ENCODE results near the gene CIPC.

The CIPC gene

DNA sequence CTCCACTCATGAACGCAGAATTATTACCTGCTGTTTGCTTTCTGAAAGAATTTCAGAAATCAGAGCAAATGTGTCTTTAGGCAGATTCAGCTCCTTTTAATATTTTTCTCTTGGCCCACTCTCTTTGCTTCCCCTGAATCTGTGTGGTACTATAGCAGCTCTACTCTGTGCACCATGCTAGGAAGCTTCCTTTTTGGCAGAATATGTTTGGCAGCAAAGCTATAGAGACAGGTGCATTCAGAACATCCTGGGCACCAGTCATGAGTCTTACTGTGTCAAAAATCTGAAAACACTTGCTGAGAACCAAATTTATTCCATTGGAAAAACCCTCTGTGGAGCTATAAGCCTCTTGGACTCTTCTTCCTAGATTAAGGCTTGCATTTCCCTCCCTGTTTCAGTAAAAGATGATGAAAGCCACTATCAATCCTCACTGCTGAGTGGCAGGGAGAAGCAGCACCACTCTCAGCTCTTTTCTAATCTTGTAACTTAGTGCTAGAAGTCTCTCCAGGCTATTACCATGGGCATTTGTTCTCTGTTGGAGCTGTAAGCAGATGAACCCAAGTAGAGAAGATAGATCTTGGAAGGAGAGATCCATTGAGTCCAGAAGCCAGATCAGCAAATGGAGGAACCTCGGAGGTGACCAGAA is 18.2 kb downstream of the CIPC start:
- Histone ChIP-seq H3K9me3 (ENCODE audit: control insufficient read depth, insufficient read depth, low read length) (no peaks in the 10 kb centered on the region), H3K9ac (ENCODE audit: low read depth, low read length) (no peak overlapping the region), H3K36me3 (ENCODE audit: control insufficient read depth, insufficient read depth, low read length) (peaks cover 65% of the 10 kb centered on the region), H3K27ac (ENCODE audit: low read depth, low read length) (no peak overlapping the region), H3K4me1 (ENCODE audit: control insufficient read depth, insufficient read depth, low read length) (peaks cover 19% of the 10 kb centered on the region), H3K4me3 (ENCODE audit: low read depth, low read length) (no peak overlapping the region), H3K27me3 (ENCODE audit: control insufficient read depth, insufficient read depth, low read length) (no peaks in the 10 kb centered on the region)

- H3K36me3 ChIP-seq (ENCODE audit: control insufficient read depth, insufficient read depth, low read length): peaks cover 32% of the 10 kb centered on the region
- H3K27ac ChIP-seq (ENCODE audit: low read depth, low read length): no peak overlapping the region
- no peaks in the 10 kb centered on the region for H3K9me3 ChIP-seq (ENCODE audit: control insufficient read depth, insufficient read depth, low read length)
- peaks cover 24% of the 10 kb centered on the region for H3K4me1 ChIP-seq (ENCODE audit: control insufficient read depth, insufficient read depth, low read length)
- no peaks in the 10 kb centered on the region for H3K27me3 ChIP-seq (ENCODE audit: control insufficient read depth, insufficient read depth, low read length)
- no peak overlapping the region for H3K9ac ChIP-seq (ENCODE audit: low read depth, low read length)
- no peak overlapping the region for H3K4me3 ChIP-seq (ENCODE audit: low read depth, low read length)
These were observed 21.8 kb downstream of the CIPC start for GRCh38 chr14:77119851-77120250.

GRCh38 chr14:77120771-77121743 is 23.0 kb downstream of the CIPC start:
- Histone ChIP-seq H3K4me3 (ENCODE audit: low read depth, low read length) (no peak overlapping the region), H3K4me1 (ENCODE audit: control insufficient read depth, insufficient read depth, low read length) (peaks cover 28% of the 10 kb centered on the region), H3K27ac (ENCODE audit: low read depth, low read length) (peak overlapping the region; percentile 18), H3K9ac (ENCODE audit: low read depth, low read length) (no peak overlapping the region), H3K9me3 (ENCODE audit: control insufficient read depth, insufficient read depth, low read length) (no peaks in the 10 kb centered on the region), H3K36me3 (ENCODE audit: control insufficient read depth, insufficient read depth, low read length) (peaks cover 23% of the 10 kb centered on the region), H3K27me3 (ENCODE audit: control insufficient read depth, insufficient read depth, low read length) (peaks cover 10% of the 10 kb centered on the region)

DNA sequence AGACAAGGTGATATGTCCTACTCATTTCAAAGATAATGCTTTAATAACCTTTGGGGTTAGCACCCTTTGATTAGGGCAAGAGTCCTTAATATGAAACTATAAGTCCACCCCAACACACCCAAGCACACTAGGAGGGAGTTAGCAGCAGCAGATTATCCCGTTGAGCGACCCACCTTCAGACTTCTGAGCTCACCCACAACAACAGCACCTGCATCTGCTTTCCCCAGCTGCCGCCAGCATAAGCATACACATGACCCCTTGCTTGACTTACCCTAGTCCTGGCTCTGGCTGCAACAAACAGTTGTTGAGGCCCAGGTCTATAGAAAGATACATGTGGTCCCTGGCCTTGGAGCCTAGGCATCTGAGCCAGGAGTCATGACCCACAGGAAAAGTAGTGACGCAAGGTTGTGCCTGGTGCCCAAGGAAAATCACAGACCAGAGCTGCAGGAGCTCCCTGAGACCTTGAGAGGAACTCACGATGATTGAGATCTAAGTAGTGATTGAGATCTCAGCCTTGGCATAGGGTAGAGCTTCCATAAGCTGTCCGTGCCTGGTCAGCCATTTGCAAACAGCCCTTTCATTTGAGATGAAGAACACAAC is 24.6 kb downstream of the CIPC start:
- peaks cover 28% of the 10 kb centered on the region for H3K4me1 ChIP-seq (ENCODE audit: control insufficient read depth, insufficient read depth, low read length)
- peaks cover 10% of the 10 kb centered on the region for H3K36me3 ChIP-seq (ENCODE audit: control insufficient read depth, insufficient read depth, low read length)
- no peaks in the 10 kb centered on the region for H3K9me3 ChIP-seq (ENCODE audit: control insufficient read depth, insufficient read depth, low read length)
- H3K27me3 ChIP-seq (ENCODE audit: control insufficient read depth, insufficient read depth, low read length): peaks cover 13% of the 10 kb centered on the region
- no peak overlapping the region for H3K9ac ChIP-seq (ENCODE audit: low read depth, low read length)
- no peak overlapping the region for H3K27ac ChIP-seq (ENCODE audit: low read depth, low read length)
- no peak overlapping the region for H3K4me3 ChIP-seq (ENCODE audit: low read depth, low read length)

DNA sequence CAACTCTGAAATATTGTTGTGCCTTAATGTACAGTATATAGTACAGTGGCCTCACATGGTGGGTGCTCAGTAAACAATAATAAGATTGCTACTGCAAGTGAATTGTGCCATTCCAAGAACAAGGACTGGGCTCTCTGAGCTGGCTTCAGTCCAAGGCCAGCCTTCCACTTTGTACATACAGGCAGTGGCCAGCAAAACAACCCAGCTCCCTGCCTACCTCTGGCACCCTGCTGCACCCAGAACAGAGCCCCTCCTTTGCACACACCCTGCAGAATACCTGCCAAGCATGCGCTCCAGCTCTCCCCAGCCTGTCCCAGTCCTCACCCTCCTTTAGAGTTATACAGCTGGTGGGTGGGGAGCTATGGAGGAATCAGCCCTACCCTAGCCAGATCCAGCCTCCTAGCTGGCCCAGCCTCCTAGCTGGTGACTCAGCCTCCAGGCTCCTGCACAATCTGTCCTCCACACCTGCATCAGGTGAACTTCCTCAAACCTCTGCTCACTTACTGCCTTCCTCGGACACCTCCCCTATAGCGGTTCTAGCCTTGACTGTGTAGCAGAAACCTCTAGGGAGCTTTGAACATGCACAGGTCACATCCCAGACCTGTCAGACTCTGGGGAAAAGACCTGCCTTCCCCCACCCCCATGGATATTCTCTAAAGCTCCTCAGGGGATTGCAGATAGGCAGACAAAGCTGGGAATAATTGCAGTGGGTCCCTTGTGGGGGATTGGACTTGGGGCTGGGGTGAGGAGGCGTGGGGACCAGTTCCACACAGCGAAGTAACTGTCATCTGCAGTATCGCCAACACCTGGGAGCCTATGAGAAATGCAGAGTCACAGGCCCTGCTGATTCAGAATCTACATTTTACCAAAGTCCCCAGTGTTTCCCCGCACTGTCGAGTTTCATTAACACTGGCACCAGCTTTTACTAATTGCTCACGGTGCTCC is 25.6 kb downstream of the CIPC start:
- no peak overlapping the region for H3K27ac ChIP-seq (ENCODE audit: low read depth, low read length)

GRCh38 chr14:77124345-77125280 is 26.6 kb downstream of the CIPC start:
- Histone ChIP-seq H3K4me1 (ENCODE audit: control insufficient read depth, insufficient read depth, low read length) (peaks cover 28% of the 10 kb centered on the region), H3K27me3 (ENCODE audit: control insufficient read depth, insufficient read depth, low read length) (peaks cover 13% of the 10 kb centered on the region), H3K9me3 (ENCODE audit: control insufficient read depth, insufficient read depth, low read length) (no peaks in the 10 kb centered on the region), H3K36me3 (ENCODE audit: control insufficient read depth, insufficient read depth, low read length) (peaks cover 5% of the 10 kb centered on the region), H3K9ac (ENCODE audit: low read depth, low read length) (peak overlapping the region; percentile 64), H3K4me3 (ENCODE audit: low read depth, low read length) (peak overlapping the region; percentile 90), H3K27ac (ENCODE audit: low read depth, low read length) (no peak overlapping the region)

More for the DNA sequence above, 25.6 kb downstream of the CIPC start:
- Histone ChIP-seq H3K36me3 (ENCODE audit: control insufficient read depth, insufficient read depth, low read length) (peaks cover 6% of the 10 kb centered on the region), H3K9ac (ENCODE audit: low read depth, low read length) (no peak overlapping the region), H3K4me3 (ENCODE audit: low read depth, low read length) (peak overlapping the region; percentile 90; the same call in 1 of the 2 replicates), H3K9me3 (ENCODE audit: control insufficient read depth, insufficient read depth, low read length) (no peaks in the 10 kb centered on the region), H3K27me3 (ENCODE audit: control insufficient read depth, insufficient read depth, low read length) (peaks cover 13% of the 10 kb centered on the region), H3K4me1 (ENCODE audit: control insufficient read depth, insufficient read depth, low read length) (peaks cover 28% of the 10 kb centered on the region)

- Histone ChIP-seq H3K9ac (ENCODE audit: low read depth, low read length) (0 out of 2 replicates have a peak overlapping the region, but pooled peaks have one; percentile 64), H3K9me3 (ENCODE audit: control insufficient read depth, insufficient read depth, low read length) (no peaks in the 10 kb centered on the region), H3K4me3 (ENCODE audit: low read depth, low read length) (peak overlapping the region; percentile 90), H3K27ac (ENCODE audit: low read depth, low read length) (no peak overlapping the region), H3K4me1 (ENCODE audit: control insufficient read depth, insufficient read depth, low read length) (peaks cover 28% of the 10 kb centered on the region), H3K36me3 (ENCODE audit: control insufficient read depth, insufficient read depth, low read length) (no peaks in the 10 kb centered on the region), H3K27me3 (ENCODE audit: control insufficient read depth, insufficient read depth, low read length) (peaks cover 13% of the 10 kb centered on the region)
These were observed 27.3 kb downstream of the CIPC start for GRCh38 chr14:77125281-77125801.

- H3K4me3 ChIP-seq (ENCODE audit: low read depth, low read length): no peak overlapping the region
- H3K9ac ChIP-seq (ENCODE audit: low read depth, low read length): no peak overlapping the region
- H3K27me3 ChIP-seq (ENCODE audit: control insufficient read depth, insufficient read depth, low read length): peaks cover 13% of the 10 kb centered on the region
- no peaks in the 10 kb centered on the region for H3K9me3 ChIP-seq (ENCODE audit: control insufficient read depth, insufficient read depth, low read length)
- H3K36me3 ChIP-seq (ENCODE audit: control insufficient read depth, insufficient read depth, low read length): no peaks in the 10 kb centered on the region
- H3K4me1 ChIP-seq (ENCODE audit: control insufficient read depth, insufficient read depth, low read length): peaks cover 25% of the 10 kb centered on the region
- H3K27ac ChIP-seq (ENCODE audit: low read depth, low read length): no peak overlapping the region
These were observed 27.8 kb downstream of the CIPC start for GRCh38 chr14:77125823-77126325.

GRCh38 chr14:77126461-77126990 is 28.5 kb downstream of the CIPC start:
- H3K4me3 ChIP-seq (ENCODE audit: low read depth, low read length): no peak overlapping the region
- no peak overlapping the region for H3K9ac ChIP-seq (ENCODE audit: low read depth, low read length)
- H3K27me3 ChIP-seq (ENCODE audit: control insufficient read depth, insufficient read depth, low read length): peaks cover 13% of the 10 kb centered on the region
- H3K27ac ChIP-seq (ENCODE audit: low read depth, low read length): no peak overlapping the region
- no peaks in the 10 kb centered on the region for H3K9me3 ChIP-seq (ENCODE audit: control insufficient read depth, insufficient read depth, low read length)
- H3K36me3 ChIP-seq (ENCODE audit: control insufficient read depth, insufficient read depth, low read length): no peaks in the 10 kb centered on the region
- H3K4me1 ChIP-seq (ENCODE audit: control insufficient read depth, insufficient read depth, low read length): peaks cover 19% of the 10 kb centered on the region
